ENCODE measurements around the gene SRGAP1.

GRCh38 chr12:64077922-64078321, 233.4 kb downstream of the SRGAP1 start:
- no peak for TF ChIP-seq TCF7L2 (IDR thresholded peaks at IDR 0.05; ENCODE audit: borderline replicate concordance, low read depth, low read length)
- TF ChIP-seq ZNF24 (tag by site-specific recombination; IDR thresholded peaks at IDR 0.05) = no peak
- TF ChIP-seq, protein P1, sequence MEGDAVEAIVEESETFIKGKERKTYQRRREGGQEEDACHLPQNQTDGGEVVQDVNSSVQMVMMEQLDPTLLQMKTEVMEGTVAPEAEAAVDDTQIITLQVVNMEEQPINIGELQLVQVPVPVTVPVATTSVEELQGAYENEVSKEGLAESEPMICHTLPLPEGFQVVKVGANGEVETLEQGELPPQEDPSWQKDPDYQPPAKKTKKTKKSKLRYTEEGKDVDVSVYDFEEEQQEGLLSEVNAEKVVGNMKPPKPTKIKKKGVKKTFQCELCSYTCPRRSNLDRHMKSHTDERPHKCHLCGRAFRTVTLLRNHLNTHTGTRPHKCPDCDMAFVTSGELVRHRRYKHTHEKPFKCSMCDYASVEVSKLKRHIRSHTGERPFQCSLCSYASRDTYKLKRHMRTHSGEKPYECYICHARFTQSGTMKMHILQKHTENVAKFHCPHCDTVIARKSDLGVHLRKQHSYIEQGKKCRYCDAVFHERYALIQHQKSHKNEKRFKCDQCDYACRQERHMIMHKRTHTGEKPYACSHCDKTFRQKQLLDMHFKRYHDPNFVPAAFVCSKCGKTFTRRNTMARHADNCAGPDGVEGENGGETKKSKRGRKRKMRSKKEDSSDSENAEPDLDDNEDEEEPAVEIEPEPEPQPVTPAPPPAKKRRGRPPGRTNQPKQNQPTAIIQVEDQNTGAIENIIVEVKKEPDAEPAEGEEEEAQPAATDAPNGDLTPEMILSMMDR (tag by site-specific recombination; IDR thresholded peaks at IDR 0.05) = no peak
- no peak for TF ChIP-seq MYNN (tag by site-specific recombination; IDR thresholded peaks at IDR 0.05; ENCODE audit: borderline replicate concordance)
- TF ChIP-seq ZNF391 (tag by site-specific recombination; IDR thresholded peaks at IDR 0.05; ENCODE audit: borderline replicate concordance, low read depth) = no peak
- TF ChIP-seq ZNF544 (tag by site-specific recombination; IDR thresholded peaks at IDR 0.05) = no peak
- TF ChIP-seq ZNF274 (IDR thresholded peaks at IDR 0.05; ENCODE audit: low read length) = no peak
- no peak for TF ChIP-seq ZNF274 (tag by site-specific recombination; IDR thresholded peaks at IDR 0.05; ENCODE audit: borderline replicate concordance)
- TF ChIP-seq BCL6B (tag by site-specific recombination; IDR thresholded peaks at IDR 0.05) = no peak
- TF ChIP-seq ZNF664 (tag by site-specific recombination; IDR thresholded peaks at IDR 0.05) = no peak
- TF ChIP-seq ZNF621 (tag by site-specific recombination; IDR thresholded peaks at IDR 0.05) = no peak
- TF ChIP-seq, protein P2, sequence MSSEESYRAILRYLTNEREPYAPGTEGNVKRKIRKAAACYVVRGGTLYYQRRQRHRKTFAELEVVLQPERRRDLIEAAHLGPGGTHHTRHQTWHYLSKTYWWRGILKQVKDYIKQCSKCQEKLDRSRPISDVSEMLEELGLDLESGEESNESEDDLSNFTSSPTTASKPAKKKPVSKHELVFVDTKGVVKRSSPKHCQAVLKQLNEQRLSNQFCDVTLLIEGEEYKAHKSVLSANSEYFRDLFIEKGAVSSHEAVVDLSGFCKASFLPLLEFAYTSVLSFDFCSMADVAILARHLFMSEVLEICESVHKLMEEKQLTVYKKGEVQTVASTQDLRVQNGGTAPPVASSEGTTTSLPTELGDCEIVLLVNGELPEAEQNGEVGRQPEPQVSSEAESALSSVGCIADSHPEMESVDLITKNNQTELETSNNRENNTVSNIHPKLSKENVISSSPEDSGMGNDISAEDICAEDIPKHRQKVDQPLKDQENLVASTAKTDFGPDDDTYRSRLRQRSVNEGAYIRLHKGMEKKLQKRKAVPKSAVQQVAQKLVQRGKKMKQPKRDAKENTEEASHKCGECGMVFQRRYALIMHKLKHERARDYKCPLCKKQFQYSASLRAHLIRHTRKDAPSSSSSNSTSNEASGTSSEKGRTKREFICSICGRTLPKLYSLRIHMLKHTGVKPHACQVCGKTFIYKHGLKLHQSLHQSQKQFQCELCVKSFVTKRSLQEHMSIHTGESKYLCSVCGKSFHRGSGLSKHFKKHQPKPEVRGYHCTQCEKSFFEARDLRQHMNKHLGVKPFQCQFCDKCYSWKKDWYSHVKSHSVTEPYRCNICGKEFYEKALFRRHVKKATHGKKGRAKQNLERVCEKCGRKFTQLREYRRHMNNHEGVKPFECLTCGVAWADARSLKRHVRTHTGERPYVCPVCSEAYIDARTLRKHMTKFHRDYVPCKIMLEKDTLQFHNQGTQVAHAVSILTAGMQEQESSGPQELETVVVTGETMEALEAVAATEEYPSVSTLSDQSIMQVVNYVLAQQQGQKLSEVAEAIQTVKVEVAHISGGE (tag by site-specific recombination; conservative IDR thresholded peaks at IDR 0.05; ENCODE audit: low read depth) = no peak
- TF ChIP-seq ZBTB1 (tag by site-specific recombination; IDR thresholded peaks at IDR 0.05) = no peak
- TF ChIP-seq ZNF202 (tag by site-specific recombination; IDR thresholded peaks at IDR 0.05; ENCODE audit: borderline replicate concordance) = no peak
